ENCODE results near the gene P2RY13. TPM values are rescaled to one million over a fixed set of nuclear protein-coding genes. Genes with fewer than 3 reads are reported as not detected.

P2RY13 gene
- total RNA-seq, 2 donors from 2014 or later: 0.27 to 0.80 TPM

- Histone ChIP-seq H3K4me1 (no peaks in the 10 kb centered on the region), H3K27me3 (no peaks in the 10 kb centered on the region), H3K36me3 (no peaks in the 10 kb centered on the region), H3K4me3 (no peak overlapping the region), H3K9ac (ENCODE audit: low read depth in 2 of 2, low read length in 2 of 2) (no peak overlapping the region), H3K27ac (no peak overlapping the region), H3K9me3 (no peaks in the 10 kb centered on the region)
- no peak for TF ChIP-seq CTCF (IDR thresholded peaks at IDR 0.05)
- DNase-seq: no peak
- intact Hi-C loops (cut with DNase I): no loop called here
Measured at GRCh38 chr3:151331696-151332095, 2.3 kb upstream of the P2RY13 start.

GRCh38 chr3:151330899-151331298, 1.6 kb upstream of the P2RY13 start:
- Histone ChIP-seq H3K4me3 (no peak overlapping the region), H3K4me1 (no peaks in the 10 kb centered on the region), H3K27me3 (no peaks in the 10 kb centered on the region), H3K9ac (ENCODE audit: low read depth in 2 of 2, low read length in 2 of 2) (no peak overlapping the region), H3K27ac (no peak overlapping the region), H3K9me3 (no peaks in the 10 kb centered on the region), H3K36me3 (no peaks in the 10 kb centered on the region)
- intact Hi-C loops (cut with DNase I): no loop called here
- DNase-seq: no peak
- TF ChIP-seq CTCF (IDR thresholded peaks at IDR 0.05): no peak

- DNase-seq: no peak
- Histone ChIP-seq H3K9ac (ENCODE audit: low read depth in 2 of 2, low read length in 2 of 2) (no peak overlapping the region), H3K4me3 (no peak overlapping the region), H3K9me3 (no peaks in the 10 kb centered on the region), H3K4me1 (no peaks in the 10 kb centered on the region), H3K27me3 (no peaks in the 10 kb centered on the region), H3K36me3 (no peaks in the 10 kb centered on the region), H3K27ac (no peak overlapping the region)
- intact Hi-C loops (cut with DNase I): no loop called here
- TF ChIP-seq CTCF (IDR thresholded peaks at IDR 0.05): no peak
Measured at GRCh38 chr3:151330379-151330778, 1.0 kb upstream of the P2RY13 start.

- H3K27me3 ChIP-seq: no peaks in the 10 kb centered on the region
- no peaks in the 10 kb centered on the region for H3K4me1 ChIP-seq
- TF ChIP-seq CTCF (IDR thresholded peaks at IDR 0.05): no peak
- H3K36me3 ChIP-seq: no peaks in the 10 kb centered on the region
- H3K4me3 ChIP-seq: peak overlapping the region; percentile 2
- no peak for DNase-seq
- H3K9me3 ChIP-seq: no peaks in the 10 kb centered on the region
- intact Hi-C loops (cut with DNase I): no loop called here
- H3K27ac ChIP-seq: no peak overlapping the region
- H3K9ac ChIP-seq (ENCODE audit: low read depth in 2 of 2, low read length in 2 of 2): no peak overlapping the region
Measured at GRCh38 chr3:151328298-151328995, 902 bp downstream of the P2RY13 start.

GRCh38 chr3:151327571-151328198, 1.7 kb downstream of the P2RY13 start:
- H3K27me3 ChIP-seq: no peaks in the 10 kb centered on the region
- H3K9me3 ChIP-seq: no peaks in the 10 kb centered on the region
- peak; percentile 61 for TF ChIP-seq CTCF (IDR thresholded peaks at IDR 0.05)
- intact Hi-C loops (cut with DNase I): no loop called here
- no peak overlapping the region for H3K9ac ChIP-seq (ENCODE audit: low read depth in 2 of 2, low read length in 2 of 2)
- no peaks in the 10 kb centered on the region for H3K4me1 ChIP-seq
- no peak overlapping the region for H3K4me3 ChIP-seq
- no peaks in the 10 kb centered on the region for H3K36me3 ChIP-seq
- no peak for DNase-seq
- H3K27ac ChIP-seq: no peak overlapping the region

All from colonic mucosa (tissue), 4 donors.